ENCODE measurements around the gene ZNF783. TPM values are rescaled to one million over a fixed set of nuclear protein-coding genes. Genes with fewer than 3 reads are reported as not detected.
A peak's percentile ranks its signal among the peaks of the same experiment; 100 is the strongest.

The ZNF783 gene
- total and polyA plus RNA-seq, 2 donors (not counting 1 experiment from before 2014, with no cell fraction given), result 38.1 to 43.8 TPM

- Mint-ChIP-seq H3K4me1 (no peaks in the 10 kb centered on the region), H3K27me3 (no peaks in the 10 kb centered on the region), H3K4me3 (no peak overlapping the region), H3K9me3 (ENCODE audit: insufficient read depth) (no peaks in the 10 kb centered on the region), H3K27ac (no peak overlapping the region)
- POLR2A ChIA-PET, result no interaction called here
- H3K4me2 ChIP-seq (replicated peaks; ENCODE audit: low read depth, low read length, poor library complexity, severe bottlenecking), result no peak overlapping the region
- no peaks in the 10 kb centered on the region for H4K20me1 ChIP-seq (ENCODE audit: control insufficient read depth, insufficient read depth, low read length, poor library complexity, severe bottlenecking)
- DNase-seq (no peak), ATAC-seq (ENCODE audit: low read depth) (no peak)
- H3K36me3 ChIP-seq (replicated peaks in 1 of 2; ENCODE audit: control extremely low read depth in 1 of 2, control insufficient read depth in 1 of 2, extremely low read depth in 1 of 2, insufficient read depth in 2 of 2, low read length in 1 of 2), result no peaks in the 10 kb centered on the region
- TF ChIP-seq CTCF (IDR thresholded peaks at IDR 0.05) (no peak), EZH2 (IDR thresholded peaks at IDR 0.05; ENCODE audit: borderline replicate concordance, insufficient read depth, low read depth, low read length, poor library complexity, severe bottlenecking) (no peak)
- no peak overlapping the region for H3K9ac ChIP-seq (ENCODE audit: low read length)
- peaks cover 0 to 3% (median 0%) of the 10 kb centered on the region in 3 donors for H3K9me3 ChIP-seq (ENCODE audit: control extremely low read depth in 1 of 3, control insufficient read depth in 2 of 3, insufficient read depth in 1 of 3, low read length in 2 of 3)
- no peak overlapping the region for H3K4me3 ChIP-seq (ENCODE audit: control extremely low read depth in 1 of 5, extremely low read depth in 1 of 5, insufficient read depth in 1 of 5, low read depth in 2 of 5, low read length in 4 of 5)
- H3K27me3 ChIP-seq (replicated peaks in 1 of 4; ENCODE audit: control extremely low read depth in 1 of 4, control insufficient read depth in 3 of 4, insufficient read depth in 4 of 4, low read length in 3 of 4), result no peaks in the 10 kb centered on the region
- CTCF ChIA-PET, result interaction anchor here (0.8 to 2.6 kb wide), 6 partner anchors 26 to 433 kb away, joined by 3 to 23 read pairs (median 6); no protein-coding TSS in a partner anchor
- intact Hi-C loops (cut with micrococcal nuclease), result loop anchor here (1.0 kb wide), 1 partner anchor 186 kb away; the partner anchor contains the start of gene ZNF746
- H2AFZ ChIP-seq (ENCODE audit: insufficient read depth, low read depth, low read length, poor library complexity, severe bottlenecking), result peak overlapping the region; percentile 4
- no peaks in the 10 kb centered on the region for H3K79me2 ChIP-seq (ENCODE audit: control insufficient read depth, insufficient read depth, low read length)
- WGBS (ENCODE audit: insufficient coverage), result 81% methylated on average over 2 of the region's 4 CpGs
- no peaks in the 10 kb centered on the region for H3K4me1 ChIP-seq (ENCODE audit: control insufficient read depth in 2 of 2, insufficient read depth in 2 of 2, low read length in 2 of 2)
- H3K27ac ChIP-seq (ENCODE audit: low read length in 2 of 2), result no peak overlapping the region
Measured at GRCh38 chr7:149310990-149311573, 49.1 kb downstream of the ZNF783 start.

- TF ChIP-seq CTCF (IDR thresholded peaks at IDR 0.05) (no peak), EZH2 (IDR thresholded peaks at IDR 0.05; ENCODE audit: borderline replicate concordance, insufficient read depth, low read depth, low read length, poor library complexity, severe bottlenecking) (no peak)
- intact Hi-C loops (cut with micrococcal nuclease), result no loop called here
Measured at GRCh38 chr7:149313981-149314380, 52.0 kb downstream of the ZNF783 start.

More at GRCh38 chr7:149313981-149314380, 52.0 kb downstream of the ZNF783 start:
- no peak overlapping the region for H3K27ac ChIP-seq (ENCODE audit: low read length in 2 of 2)
- Mint-ChIP-seq H3K9me3 (ENCODE audit: insufficient read depth) (no peaks in the 10 kb centered on the region), H3K27ac (no peak overlapping the region), H3K4me1 (no peaks in the 10 kb centered on the region), H3K27me3 (peaks cover 18% of the 10 kb centered on the region), H3K4me3 (no peak overlapping the region)
- no peaks in the 10 kb centered on the region for H3K9me3 ChIP-seq (ENCODE audit: control extremely low read depth in 1 of 3, control insufficient read depth in 2 of 3, insufficient read depth in 1 of 3, low read length in 2 of 3)
- no peak overlapping the region for H3K9ac ChIP-seq (ENCODE audit: low read length)
- H2AFZ ChIP-seq (ENCODE audit: insufficient read depth, low read depth, low read length, poor library complexity, severe bottlenecking), result no peak overlapping the region
- ChIA-PET CTCF (no interaction called here), POLR2A (no interaction called here)
- no peaks in the 10 kb centered on the region for H4K20me1 ChIP-seq (ENCODE audit: control insufficient read depth, insufficient read depth, low read length, poor library complexity, severe bottlenecking)
- no CpG with 5 or more reads among the region's 2 CpGs for WGBS (ENCODE audit: insufficient coverage)
- H3K4me2 ChIP-seq (replicated peaks; ENCODE audit: low read depth, low read length, poor library complexity, severe bottlenecking), result no peak overlapping the region
- DNase-seq, result no peak
- no peaks in the 10 kb centered on the region for H3K36me3 ChIP-seq (replicated peaks in 1 of 2; ENCODE audit: control extremely low read depth in 1 of 2, control insufficient read depth in 1 of 2, extremely low read depth in 1 of 2, insufficient read depth in 2 of 2, low read length in 1 of 2)
- no peak for ATAC-seq (ENCODE audit: low read depth)
- peaks cover 0 to 6% (median 2%) of the 10 kb centered on the region in 4 experiments for H3K27me3 ChIP-seq (replicated peaks in 1 of 4; ENCODE audit: control extremely low read depth in 1 of 4, control insufficient read depth in 3 of 4, insufficient read depth in 4 of 4, low read length in 3 of 4)
- no peaks in the 10 kb centered on the region for H3K4me1 ChIP-seq (ENCODE audit: control insufficient read depth in 2 of 2, insufficient read depth in 2 of 2, low read length in 2 of 2)
- H3K4me3 ChIP-seq (ENCODE audit: control extremely low read depth in 1 of 5, extremely low read depth in 1 of 5, insufficient read depth in 1 of 5, low read depth in 2 of 5, low read length in 4 of 5), result no peak overlapping the region
- H3K79me2 ChIP-seq (ENCODE audit: control insufficient read depth, insufficient read depth, low read length), result no peaks in the 10 kb centered on the region

Measured in B cell (primary cell).